ENCODE results near the gene ATP5F1C.
"Not testable (repeated sequence)": the region's sequence is repeated elsewhere in the genome, so short reads cannot be mapped to it uniquely, and the experiment has no call there.

The ATP5F1C gene

DNA sequence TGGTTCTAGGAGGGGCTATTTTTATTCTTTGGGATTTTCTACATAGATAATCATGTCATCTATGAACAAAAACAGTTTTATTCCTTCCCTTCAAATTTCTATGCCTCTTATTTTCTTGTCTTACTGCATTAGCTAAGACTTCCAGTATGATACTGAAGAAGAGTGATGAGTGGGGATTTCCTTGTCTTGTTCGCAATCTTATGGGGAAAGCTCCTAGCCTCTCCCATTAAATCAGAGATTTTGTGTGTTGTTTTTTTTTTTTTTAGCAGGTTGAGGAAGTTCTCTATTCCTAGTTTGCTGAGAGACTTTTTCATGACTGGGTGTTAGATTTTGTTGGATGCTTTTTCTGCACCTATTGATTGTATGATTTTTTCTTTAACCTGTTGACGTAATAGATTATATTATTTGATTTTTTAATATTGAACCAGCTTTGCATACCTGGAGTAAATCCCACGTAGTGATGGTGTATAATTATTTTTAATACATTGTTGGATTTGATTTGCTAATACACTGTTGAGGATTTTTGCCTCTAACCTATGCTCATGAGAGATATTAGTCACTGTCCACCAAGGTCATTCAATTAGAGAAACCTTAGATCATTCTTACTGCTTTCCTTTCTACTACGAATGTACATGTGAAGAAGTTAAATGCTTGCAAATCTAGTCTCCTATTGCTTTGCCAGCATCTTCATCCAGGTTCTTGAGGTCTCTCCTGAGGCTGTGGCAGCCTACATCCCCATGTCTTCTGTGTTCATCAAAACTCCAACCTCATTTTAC, 6.5 kb downstream of the ATP5F1C start:
- FAIRE-seq, result no peak

DNA sequence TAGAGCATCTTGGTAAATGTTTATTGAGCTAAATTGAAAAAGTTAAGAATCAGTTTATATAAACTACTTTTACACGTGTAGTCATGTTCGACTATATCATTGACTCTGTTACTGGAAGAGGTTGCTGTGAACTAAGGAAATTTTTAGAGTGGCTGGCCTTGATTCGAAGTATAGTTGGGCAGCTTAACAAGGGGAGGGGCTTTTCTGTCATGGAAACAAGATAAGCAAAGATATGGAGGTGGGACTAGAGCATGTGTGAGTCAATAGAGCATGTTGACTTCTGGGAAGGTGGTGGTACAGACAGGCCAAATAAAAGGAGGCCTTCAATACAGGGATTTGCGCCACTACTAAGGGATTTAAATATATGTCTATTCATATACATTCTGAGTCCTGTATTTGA, 7.6 kb downstream of the ATP5F1C start:
- FAIRE-seq, result no peak

DNA sequence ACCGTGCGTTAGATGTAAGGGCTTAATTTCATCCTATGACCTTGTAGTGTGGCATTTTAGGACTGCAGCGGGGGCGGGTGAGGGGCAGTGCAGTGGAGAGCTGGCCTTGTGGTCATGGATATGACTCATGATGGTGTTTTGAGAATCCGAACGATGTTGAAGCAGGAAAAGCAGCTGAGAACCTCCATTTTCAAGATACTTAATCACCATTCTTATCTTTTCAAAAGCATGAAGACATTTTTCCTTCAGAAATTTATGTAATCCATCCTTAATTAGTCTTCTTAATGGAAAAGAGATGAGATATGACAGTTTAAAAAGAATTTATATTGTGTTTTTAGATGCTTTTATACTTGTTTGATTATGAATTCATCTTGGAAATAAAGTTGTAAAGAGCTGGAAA, 9.6 kb downstream of the ATP5F1C start:
- no peak for FAIRE-seq

DNA sequence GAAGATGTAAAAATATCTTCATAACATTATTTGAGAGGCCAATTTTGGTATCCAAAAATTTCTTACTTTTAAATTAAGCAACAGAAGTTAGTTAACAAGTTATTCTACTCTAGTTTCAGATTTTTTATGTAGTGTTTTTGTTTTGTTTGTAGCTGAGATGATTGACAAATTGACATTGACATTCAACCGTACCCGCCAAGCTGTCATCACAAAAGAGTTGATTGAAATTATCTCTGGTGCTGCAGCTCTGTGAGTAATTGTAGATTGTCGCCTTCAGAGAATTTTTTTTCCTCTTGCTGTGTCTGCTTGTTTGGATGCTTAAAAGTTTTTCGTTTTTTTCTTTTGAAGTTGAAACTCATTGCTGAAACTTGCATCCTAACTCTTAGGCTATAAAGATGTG, 14.6 kb downstream of the ATP5F1C start:
- FAIRE-seq, result no peak

DNA sequence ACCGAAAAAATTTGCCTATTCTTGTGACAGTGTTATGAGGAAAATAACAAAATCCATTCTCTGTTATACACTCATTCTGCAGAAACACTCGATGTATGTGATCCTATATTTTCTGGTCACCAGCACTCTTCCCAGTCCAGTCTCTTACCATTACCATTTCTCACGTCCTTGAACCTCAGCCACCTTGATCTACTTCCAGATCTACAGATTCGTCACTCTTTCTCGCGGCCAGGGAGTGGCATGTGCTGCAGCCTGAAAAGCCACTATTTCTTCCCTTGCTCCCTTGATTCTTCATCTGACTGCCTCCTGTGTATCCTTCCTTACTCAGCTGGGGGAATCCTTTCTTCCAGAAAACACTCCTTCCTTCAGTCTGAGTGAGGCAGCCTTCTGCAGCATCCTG, 16.2 kb downstream of the ATP5F1C start:
- no peak for FAIRE-seq

DNA sequence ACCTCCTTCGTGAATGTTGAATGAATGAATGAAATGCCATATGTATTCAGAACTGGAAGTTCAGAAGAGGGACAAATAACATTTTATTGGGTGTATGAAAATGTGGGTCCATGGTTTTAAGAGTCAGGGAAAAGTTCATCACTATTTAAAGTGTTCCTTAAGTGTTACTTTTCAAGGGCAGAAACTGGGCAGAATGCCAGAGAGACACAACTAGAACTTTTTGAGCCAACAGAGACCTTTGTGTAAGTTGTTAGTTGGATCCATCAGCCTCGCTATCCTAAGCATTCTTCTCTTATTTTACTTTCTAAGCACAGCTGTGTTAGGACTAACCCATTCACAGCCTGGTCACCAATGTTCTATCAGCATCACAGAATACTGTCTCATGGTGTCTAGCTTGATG, 16.8 kb downstream of the ATP5F1C start:
- no peak for FAIRE-seq

DNA sequence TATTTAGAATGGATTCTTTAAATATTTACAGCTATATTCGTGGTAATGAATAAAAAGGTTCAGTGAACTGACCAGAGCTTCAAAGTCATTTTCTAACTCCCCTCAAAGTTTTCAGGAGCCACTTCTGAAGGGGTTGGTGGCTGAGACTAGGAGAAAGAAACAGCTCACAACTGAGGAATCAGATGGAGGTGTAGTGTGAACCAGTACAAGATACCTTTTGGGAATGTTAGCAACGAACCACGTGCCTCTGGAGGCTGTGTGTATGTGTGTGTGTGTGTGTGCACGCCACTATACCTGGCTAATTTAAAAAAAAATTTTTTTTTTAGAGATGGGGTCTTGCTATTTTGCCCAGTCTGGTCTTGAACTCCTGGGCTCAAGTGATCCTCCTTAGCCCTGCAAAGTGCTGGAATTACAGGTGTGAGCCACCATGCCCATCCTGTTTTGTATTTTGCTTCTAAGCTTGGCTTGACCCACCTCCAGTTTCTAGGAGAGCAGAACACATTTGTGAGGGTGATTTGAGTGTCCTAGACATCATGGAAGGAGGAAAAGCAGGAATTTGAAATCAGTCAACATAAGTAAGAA, 20.8 kb downstream of the ATP5F1C start:
- FAIRE-seq, result no peak

DNA sequence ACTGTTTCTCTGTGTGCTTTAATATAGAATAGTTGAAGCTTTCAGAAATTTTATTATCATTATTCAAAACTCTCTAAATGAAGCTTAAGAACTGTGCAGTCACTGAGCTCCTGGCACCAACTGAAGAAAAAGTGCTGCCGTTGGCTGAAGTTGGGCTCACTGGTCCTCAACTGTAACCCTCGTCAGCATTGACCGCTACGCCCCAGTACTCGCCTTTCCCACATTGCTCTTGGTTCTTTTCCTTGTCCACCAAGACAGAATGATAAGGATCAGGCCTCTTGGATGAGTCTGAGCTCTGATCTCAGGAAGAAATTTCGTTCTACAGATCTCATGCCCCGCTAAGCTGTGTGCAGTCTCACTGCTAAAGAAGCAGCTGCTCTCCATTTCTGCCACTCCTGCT, 22.5 kb downstream of the ATP5F1C start:
- FAIRE-seq, result no peak

DNA sequence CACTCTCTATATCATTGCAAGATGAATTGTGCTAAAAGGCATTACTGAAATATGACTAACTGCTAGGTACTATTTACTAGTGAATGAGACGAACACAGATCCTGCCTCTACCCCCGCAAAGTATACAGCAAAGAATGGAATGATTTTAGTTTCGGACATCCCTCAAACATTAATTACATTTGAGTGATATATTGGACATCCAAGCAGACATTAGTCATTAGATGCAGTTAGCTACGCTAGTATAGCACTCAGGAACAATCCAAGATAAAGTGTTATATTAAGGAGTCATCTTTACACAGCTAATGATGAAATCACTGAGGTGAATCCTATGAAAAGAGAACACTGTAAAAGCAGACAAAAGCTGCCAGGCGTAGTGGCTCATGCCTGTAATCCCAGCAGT, 23.0 kb downstream of the ATP5F1C start:
- FAIRE-seq, result no peak

DNA sequence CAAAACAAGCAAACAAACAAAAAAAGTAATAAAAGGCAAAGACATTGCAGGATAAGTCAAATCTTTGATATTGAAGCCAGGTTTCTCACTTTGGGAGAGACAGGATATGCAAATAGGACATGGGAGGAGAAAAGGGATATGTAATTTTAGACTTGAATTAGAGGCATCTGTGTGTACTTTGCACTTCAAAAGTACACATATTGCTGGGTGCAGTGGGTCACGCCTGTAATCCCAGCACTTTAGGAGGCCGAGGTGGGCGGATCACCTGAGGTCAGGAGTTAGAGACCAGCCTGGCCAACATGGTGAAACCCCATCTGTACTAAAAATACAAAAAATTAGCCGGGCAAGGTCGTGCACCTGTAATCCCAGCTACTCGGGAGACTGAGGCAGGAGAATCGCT, 23.8 kb downstream of the ATP5F1C start:
- not testable (repeated sequence) for FAIRE-seq

DNA sequence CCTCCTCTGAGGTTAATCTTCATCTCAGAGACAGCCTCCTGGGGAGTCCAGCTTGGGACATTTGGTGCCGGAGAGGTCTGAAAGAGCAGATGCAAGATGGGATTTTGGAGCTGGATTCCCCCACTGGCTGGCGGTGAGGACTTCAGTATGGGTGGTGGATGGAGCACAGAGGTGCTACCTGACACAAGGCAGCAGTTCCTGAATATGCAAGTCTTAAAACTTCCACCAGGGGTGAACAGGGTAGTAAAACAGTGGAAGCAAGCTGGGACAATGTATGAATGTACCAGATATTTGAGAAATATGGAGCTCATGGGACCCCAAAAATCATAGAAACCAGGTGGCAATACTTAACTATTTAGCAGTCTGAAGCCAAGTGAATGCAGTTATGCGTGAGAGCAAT, 25.5 kb downstream of the ATP5F1C start:
- no peak for FAIRE-seq

DNA sequence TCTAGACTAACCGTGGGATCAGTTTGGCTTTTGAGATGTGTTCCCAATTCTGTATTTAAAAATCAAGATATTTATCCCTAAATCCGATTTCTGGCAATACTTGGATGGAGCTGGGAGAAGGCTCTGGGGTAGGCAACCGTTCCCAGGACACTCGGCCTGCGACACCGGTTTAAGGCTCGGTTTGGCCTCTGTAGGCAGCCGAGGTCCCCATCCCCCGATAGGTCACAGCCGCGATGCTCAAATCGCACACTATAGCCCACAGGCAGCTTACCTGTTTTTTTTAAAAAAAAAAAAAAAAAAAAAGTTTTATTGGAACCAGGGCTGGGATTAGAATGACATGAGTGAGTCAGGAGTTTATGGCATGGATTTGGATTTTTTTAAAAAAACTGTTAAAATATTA, 29.6 kb downstream of the ATP5F1C start:
- FAIRE-seq, result no peak

DNA sequence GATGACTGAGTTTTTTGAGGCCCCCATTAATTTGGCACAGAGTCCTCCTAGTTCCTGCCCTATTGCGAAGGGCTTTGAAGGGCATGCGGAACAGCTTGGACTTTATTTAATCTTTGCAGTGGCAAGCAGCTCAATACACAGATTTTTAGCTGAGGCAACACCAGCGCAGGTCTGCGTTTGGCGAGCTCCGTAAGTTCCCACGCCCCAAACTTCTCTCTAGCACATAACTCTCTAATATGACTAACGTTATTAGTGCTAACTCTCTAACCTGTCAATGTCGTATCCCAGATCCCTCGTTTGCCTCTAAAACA, 30.0 kb downstream of the ATP5F1C start:
- FAIRE-seq, result no peak

DNA sequence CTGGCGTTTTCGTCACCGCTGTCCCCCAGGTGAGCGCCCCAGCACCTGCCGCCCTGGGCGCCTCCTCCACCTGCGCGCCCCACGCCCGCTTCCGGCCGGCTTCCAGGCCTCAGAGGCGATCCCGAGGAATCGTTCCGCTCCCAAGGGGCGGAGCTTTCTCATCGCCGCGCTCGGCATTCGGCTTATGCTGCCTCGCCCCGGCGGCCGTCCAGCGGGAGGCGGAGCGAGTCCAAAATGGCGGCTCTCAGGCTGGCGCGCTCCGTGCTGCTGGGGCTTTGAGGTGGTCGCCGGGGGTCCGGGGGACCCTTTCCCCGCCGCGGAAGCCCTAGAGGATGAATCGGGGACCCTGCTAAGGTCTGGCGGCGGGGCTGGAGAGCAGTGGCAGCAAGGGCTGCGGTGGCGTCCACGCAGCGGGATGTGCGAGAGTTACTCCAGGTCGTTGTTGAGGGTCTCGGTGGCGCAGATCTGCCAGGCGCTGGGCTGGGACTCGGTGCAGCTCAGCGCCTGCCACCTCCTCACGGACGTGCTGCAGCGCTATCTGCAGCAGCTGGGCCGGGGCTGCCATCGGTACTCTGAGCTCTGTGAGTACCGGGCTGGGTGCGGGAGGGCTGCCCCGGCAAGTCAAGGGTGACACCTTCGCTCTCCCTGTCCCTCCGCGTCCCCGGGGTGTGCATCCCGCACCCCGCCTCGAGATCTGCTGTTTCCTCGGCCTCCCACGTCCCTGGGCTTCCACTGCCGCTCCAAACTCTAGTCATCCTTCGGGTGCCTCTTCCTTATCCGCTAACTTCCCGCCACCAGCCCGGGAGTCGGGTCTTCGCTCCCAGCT, 30.5 kb downstream of the ATP5F1C start, which contains the start of gene TAF3:
Gene TAF3, plus strand, starts transcription at position 211 of the 826 bp plus-strand sequence. Its CDS starts 205 bp downstream, at position 416.
- FAIRE-seq, result no peak

DNA sequence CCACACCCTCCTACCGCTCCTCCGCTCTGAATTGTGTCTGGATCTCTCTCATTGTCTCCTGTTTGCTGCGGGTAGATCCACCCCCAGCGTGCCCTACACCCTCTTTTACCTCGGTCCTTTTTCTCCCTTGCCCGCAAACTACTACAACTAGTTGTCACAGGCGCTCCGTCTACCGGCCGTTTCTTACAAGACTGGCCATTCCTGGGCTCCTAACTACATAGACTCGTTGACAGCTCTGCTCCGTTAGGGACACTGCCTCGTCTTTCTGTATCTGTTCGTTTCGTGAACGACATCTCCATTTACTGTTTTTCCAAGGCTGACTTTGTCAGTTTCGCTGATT, 31.1 kb downstream of the ATP5F1C start:
- FAIRE-seq, result no peak

DNA sequence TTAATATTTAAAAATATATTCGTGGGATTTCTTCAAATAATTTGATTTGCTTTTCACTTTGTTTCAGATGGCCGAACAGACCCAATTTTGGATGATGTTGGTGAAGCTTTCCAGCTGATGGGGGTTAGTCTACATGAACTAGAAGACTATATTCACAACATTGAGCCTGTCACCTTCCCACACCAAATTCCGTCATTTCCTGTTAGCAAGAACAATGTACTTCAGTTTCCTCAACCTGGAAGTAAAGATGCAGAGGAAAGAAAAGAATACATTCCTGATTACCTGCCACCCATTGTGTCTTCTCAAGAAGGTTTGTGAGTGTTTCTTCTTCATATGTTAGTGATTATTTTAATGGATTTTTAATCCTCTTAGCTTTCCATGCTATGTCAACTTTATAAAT, 36.3 kb downstream of the ATP5F1C start:
- no peak for FAIRE-seq

DNA sequence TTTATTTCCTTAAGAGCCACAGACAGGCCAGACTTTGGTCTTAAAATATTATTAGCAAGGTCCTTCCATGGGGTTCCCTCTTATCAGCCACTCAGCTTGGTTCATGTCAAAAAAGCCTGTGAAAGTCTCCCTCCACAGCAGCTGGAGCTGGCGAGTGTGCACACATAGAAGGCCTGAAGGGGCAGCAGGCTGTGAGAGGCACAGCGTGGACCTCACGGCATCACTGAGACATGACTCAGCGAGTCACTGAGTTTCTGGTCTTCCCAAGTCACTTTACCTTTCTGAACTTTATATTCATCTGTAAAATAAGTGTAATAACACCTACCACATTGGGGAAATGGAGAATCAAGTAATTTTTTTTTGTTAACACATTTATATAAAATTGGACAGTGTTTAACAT, 39.0 kb downstream of the ATP5F1C start:
- FAIRE-seq, result no peak

DNA sequence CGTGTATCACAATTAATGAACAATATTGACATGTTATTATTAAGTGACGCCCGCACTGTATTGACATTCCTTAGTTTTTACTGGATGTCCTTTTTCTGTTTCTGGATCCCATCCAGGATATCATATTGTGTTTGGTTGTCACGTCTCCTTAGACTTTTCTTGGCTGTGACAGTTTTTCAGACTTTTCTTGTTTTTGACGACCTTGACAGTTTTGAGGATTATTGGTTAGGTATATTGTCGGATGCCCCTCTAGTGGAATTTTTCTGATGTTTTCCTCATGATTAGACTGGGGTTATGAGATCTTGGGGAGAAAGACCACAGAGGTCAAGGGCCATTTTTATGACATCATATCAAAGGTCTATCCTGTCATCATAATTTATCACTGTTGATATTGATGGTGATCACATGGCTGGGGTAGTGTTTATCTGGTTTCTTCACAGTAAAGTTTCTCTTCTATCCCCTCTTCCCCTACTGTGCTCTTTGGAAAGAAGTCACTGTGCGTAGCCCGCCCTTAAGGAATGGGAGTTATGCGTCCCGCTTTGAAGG, 41.4 kb downstream of the ATP5F1C start:
- no peak for FAIRE-seq

DNA sequence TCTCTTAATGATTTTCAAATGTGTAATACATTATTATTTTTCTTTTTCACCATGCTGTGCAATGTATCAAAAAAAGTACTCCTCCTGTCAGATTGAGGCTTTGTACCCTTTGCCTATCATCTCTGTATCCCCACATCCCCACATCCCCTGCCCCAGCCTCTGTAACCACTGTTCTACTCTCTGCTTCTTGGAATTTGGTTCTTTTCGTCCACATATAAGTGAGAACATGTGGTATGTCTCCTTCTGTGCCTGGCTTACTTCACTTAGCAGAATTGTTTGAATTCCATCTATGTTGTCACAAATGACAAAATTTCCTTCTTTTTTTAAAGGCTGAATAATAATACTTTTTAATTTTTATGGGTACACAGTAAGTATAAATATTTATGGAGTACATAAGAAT, 44.1 kb downstream of the ATP5F1C start:
- FAIRE-seq, result no peak

DNA sequence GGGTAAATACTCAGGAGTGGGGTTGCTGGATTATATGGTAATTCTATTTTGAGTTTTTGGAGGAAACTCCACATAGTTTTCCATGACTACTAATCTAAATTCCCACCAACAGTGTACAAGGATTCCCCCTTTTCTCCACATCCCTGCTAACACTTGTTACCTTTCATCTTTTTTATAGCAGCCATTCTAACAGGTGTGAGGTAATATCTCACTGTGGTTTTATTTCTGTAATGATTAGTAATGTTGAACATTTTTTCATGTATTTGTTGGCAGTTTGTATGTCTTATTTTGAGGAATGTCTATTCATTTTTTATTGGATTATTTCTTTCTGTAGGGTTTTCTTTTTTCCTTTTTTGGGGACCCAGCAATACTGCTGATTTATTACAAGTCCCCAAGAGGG, 45.2 kb downstream of the ATP5F1C start:
- FAIRE-seq, result no peak

DNA sequence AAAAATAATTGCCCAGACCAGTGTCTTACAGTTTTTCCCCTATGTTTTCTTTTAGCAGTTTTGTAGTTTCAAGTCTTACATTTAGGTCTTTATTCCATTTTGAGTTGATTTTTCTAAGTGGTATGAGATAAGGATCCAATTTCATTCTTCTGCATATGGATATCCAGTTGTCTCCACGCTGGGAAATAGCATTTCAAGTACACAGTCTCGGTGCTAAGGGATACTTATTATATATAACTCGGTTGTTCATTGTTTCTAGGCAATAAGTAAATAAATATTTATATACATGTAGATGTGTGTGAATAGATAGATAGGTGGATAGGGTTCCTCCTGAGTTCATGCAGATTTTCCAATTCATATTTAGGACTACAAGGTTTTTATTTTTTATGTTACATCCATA, 46.3 kb downstream of the ATP5F1C start:
- FAIRE-seq, result no peak

DNA sequence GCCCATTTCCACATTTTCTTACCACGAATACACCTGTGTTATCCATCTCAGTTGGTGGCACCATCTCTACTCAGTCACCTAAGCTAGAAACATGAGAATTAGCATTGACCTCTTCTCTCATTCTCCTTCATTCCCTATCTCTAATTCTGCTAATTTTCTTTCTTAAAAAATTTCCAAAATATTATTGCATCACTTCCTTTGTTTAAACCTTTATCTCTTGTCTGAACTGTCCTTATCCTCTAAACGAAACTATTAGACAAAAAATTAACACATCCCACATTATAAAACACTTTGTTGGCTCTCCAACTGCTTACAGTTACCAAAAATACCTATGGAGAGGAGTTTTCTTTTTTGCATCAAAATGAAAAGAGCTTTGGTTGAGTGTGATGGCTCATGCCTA, 48.6 kb downstream of the ATP5F1C start:
- no peak for FAIRE-seq

DNA sequence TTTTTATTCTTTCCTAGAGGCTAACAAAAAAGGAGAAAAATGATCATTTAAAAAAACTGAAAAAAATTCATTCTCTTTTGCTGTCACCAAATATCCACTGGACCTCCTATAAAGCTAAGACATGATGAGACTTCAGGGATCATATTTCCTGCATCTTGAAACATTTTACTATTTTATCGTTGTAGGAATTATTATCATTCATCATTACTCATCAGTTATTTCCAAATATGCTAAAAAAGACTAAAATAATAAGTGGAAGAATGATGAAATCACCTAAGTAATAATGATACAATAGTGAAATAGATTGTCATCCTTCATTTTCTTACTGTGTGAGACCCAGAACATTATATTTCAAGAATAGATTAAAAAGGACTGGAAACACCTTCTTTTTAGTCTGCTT, 58.6 kb downstream of the ATP5F1C start:
- FAIRE-seq, result no peak

Measured in endometrium (tissue), 2 donors.